Ureter (tissue), 1 donor: ENCODE measurements around the gene TNFSF13. TPM values are rescaled to one million over a fixed set of nuclear protein-coding genes. Genes with fewer than 3 reads are reported as not detected.

Experiments
- DNase-seq: peaks from one replicate; pipeline ENCODE4 v3.0.0-alpha.2; 2020; ENCODE audit warnings: low spot score
- total RNA-seq: library from RNA; stranded (reverse); gene quantifications from one replicate; pipeline ENCODE4 v1.2.4, GENCODE V29; 2023
- donor health status: DM: yes; HTN: yes; CAD: no.

The TNFSF13 gene, protein sequence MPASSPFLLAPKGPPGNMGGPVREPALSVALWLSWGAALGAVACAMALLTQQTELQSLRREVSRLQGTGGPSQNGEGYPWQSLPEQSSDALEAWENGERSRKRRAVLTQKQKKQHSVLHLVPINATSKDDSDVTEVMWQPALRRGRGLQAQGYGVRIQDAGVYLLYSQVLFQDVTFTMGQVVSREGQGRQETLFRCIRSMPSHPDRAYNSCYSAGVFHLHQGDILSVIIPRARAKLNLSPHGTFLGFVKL
- total RNA-seq: 23.0 TPM

DNA sequence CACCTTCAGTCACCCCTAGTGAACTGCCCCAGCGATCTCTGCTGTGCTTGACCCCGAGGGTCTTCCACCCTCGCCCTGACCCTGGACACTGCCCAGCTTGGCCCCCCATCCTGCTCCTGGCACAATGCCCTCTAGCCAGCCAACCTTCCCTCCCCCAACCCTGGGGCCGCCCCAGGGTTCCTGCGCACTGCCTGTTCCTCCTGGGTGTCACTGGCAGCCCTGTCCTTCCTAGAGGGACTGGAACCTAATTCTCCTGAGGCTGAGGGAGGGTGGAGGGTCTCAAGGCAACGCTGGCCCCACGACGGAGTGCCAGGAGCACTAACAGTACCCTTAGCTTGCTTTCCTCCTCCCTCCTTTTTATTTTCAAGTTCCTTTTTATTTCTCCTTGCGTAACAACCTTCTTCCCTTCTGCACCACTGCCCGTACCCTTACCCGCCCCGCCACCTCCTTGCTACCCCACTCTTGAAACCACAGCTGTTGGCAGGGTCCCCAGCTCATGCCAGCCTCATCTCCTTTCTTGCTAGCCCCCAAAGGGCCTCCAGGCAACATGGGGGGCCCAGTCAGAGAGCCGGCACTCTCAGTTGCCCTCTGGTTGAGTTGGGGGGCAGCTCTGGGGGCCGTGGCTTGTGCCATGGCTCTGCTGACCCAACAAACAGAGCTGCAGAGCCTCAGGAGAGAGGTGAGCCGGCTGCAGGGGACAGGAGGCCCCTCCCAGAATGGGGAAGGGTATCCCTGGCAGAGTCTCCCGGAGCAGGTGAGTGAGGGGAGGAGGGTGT lies at the start of gene TNFSF13:
TNFSF13 (plus strand) TSS at position 207 of the 776 bp plus-strand sequence; CDS start at position 497, 290 bp downstream.
- DNase-seq: no peak

DNA sequence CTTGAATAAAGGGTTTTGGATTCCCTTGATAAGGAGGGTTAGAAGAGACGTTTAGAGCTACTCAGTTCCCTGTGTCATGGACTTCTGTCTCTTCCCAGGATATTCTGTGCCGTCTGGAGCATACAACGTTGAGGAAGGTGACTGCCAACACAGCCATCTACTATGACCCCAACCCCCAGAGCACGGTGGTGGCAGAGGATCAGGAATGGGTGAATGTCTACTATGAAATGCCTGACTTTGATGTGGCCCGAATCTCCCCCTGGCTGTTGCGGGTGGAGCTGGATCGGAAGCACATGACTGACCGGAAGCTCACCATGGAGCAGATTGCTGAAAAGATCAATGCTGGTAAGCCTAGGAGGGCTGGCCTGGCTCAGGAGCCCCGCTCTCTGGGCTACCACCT lies 49.7 kb upstream of the TNFSF13 start:
- DNase-seq: no peak

DNA sequence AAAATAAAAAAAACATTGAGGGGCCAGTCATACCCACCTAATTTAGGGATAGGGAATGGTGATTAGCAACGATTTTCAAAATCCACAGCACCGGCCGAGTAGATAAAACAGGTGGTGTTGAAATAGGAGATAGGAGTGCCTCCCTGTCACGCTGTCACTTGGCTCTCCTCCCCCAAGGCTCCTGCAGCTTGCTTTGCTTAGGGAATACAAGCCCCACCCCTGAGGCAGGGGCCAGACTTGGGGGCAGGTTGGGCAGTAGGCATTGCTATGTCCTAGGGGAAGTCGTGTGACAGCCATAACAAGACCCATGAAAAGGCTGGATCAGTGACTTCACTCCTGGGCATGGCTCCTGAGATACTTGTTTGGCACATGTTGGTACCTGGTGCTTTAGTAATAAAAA lies 48.6 kb upstream of the TNFSF13 start:
- DNase-seq: no peak

DNA sequence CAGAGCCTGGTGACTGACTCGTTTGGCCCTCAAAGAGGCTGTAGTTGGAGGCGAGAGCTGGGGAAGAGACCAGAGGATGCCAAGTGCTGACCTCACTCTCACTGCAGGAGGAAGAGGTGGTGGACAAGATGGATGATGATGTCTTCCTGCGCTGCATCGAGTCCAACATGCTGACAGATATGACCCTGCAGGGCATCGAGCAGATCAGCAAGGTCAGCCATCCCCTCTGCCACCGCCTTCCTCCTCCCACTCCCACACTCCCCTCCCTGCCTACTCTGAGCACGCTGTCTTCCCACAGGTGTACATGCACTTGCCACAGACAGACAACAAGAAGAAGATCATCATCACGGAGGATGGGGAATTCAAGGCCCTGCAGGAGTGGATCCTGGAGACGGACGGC lies 47.4 kb upstream of the TNFSF13 start:
- DNase-seq: no peak

DNA sequence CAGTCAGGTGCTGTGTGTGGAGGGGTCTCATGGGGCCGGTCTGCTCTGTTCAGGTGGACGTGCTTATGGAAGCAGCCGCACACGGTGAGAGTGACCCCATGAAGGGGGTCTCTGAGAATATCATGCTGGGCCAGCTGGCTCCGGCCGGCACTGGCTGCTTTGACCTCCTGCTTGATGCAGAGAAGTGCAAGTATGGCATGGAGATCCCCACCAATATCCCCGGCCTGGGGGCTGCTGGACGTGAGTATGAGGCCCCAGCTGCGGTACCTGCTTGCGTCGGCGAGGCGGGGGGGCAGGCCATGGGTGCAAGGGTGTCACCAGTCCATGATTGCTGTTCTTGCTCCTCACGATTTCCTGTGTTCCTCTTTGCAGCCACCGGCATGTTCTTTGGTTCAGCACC lies 46.4 kb upstream of the TNFSF13 start:
- DNase-seq: no peak

DNA sequence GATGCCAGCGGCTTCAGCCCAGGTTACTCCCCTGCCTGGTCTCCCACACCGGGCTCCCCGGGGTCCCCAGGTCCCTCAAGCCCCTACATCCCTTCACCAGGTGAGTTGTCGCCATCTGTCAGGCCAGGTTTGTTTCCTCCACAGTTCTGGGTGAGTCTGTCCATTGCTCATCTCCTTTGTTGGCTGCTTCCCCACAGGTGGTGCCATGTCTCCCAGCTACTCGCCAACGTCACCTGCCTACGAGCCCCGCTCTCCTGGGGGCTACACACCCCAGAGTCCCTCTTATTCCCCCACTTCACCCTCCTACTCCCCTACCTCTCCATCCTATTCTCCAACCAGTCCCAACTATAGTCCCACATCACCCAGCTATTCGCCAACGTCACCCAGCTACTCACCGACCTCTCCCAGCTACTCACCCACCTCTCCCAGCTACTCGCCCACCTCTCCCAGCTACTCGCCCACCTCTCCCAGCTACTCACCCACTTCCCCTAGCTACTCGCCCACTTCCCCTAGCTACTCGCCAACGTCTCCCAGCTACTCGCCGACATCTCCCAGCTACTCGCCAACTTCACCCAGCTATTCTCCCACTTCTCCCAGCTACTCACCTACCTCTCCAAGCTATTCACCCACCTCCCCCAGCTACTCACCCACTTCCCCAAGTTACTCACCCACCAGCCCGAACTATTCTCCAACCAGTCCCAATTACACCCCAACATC lies 45.6 kb upstream of the TNFSF13 start:
- DNase-seq: no peak

DNA sequence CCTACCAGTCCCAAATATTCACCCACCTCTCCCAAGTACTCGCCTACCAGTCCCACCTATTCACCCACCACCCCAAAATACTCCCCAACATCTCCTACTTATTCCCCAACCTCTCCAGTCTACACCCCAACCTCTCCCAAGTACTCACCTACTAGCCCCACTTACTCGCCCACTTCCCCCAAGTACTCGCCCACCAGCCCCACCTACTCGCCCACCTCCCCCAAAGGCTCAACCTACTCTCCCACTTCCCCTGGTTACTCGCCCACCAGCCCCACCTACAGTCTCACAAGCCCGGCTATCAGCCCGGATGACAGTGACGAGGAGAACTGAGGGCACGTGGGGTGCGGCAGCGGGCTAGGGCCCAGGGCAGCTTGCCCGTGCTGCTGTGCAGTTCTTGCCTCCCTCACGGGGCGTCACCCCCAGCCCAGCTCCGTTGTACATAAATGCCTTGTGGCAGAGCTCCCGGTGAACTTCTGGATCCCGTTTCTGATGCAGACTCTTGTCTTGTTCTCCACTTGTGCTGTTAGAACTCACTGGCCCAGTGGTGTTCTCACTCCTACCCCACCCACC lies 44.6 kb upstream of the TNFSF13 start:
- no peak for DNase-seq

DNA sequence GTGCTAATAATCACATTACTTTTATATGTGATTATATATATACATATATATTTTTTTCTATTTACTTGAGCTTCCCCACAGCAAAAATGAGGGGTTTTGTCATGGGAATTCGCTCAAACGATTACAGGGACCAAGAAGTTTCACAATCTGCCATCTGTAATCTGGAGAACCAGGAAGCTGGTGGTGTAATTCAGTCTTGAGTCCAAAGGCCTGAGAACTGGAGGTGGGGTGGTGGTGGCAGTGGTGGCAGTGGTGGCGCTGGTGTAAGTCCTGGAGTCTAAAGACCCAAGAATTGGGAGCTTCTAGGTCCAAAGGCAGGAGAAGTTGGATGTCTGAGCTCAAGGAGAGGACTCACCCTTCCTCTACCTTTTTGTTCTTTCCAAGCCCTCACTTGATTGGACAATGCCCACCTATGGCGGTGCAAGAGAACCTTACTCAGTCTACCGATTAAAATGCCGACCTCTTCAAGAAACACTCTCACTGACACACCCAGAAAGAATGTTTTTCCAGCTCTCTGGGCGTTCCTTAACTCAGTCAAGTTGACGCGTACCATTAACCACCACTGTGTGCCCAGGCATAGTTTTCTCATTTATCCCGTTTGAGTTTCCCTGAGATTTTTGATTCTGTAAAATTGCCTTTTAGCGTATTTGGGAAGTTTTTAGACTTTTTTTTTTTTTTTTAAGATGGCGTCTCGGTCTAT lies 42.5 kb upstream of the TNFSF13 start:
- DNase-seq: no peak

DNA sequence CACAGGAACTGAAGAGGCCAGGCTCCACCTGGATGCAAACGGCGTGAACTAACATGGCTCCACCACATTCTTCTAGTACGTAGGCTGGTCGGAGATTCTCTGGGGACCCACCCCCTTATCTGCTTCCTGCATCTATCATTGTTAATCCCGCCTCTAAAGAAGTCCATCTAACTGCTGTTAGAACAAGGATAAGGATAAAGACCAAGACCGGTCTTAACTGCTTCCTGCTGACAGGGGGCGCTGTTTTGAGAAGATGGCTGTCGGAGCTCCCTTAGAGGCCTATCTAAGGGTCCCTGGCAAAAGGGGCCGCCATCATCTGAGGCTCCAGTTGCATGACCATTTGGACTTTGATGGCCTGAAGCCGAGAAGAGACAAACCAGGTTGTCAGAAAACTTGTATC lies 35.5 kb upstream of the TNFSF13 start:
- DNase-seq: no peak

DNA sequence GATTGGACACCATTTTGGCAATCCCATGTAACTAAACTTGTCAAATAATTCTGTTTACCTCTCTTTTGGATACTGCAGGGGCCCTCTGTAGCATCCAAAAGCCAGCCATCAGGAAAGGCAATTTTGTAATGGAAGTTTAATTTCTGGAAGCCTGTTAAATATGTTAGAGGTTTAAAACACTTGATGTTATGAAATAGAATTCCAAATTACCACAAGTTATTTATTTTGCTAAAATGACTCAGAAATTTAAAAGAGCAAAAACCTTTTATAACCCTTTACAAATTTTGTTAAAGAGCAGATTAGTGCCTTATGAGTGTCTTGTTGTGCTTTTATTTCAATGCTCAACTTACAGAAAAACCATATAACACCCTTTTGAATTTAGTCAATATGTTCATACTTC lies 29.7 kb upstream of the TNFSF13 start:
- no peak for DNase-seq

DNA sequence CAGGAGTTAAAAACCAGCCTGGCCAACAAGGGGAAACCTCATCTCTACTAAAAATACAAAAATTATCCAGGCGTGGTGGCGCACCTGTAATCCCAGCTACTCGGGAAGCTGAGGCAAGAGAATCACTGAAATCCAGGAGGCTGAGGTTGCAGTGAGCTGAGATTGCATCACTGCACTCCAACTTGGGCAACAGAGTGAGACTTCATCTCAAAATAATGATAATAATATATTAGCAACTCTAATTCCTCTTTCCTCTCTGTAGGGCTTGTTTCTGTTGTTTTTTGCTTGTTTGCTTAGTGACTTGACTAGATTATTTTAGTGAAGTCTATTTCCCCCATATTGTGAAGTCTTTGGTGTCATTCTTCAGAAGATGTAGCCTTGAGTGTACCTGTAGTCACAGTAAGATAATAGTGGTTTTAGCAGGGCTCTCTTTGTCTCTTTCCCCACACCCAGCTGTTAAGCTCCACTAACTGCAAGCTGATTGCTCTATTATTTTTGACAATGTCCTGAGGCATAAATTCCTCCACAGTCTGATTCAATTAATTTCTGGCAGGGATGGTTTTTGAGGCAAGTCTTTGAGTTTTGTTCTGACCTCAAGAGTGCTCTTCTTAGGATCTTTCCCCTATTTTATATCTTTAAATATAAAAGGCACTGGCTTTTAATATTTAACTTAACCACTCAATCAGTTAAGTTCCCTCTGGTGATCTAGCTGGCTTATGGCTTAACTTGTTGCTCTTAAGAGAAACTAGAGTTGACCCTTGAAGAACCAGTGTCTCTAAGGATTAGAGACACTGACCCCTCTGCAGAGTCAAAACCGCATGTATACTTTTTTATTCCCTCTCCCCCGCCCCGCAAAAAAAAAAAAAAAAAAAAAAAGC lies 28.3 kb upstream of the TNFSF13 start:
- no peak for DNase-seq

DNA sequence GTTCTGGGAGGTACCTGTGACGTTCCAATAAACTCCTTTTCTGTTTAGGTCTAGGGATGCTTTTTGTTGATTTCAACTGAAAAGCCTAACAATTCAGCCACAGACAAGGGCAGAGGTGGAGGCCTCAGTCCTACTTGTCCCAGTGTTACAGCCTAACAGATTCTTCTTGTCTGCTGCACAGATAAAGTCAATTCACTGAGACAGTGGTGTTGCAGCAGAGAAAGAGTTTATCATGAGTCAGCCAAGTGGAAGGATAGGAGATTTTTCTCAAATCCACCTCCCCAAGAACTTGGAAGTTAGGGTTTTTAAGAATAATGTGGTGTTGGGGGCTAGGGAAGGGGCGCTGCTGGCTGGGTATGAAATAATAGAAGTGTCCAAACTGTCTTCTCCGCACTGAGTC lies 20.5 kb upstream of the TNFSF13 start:
- DNase-seq: no peak

DNA sequence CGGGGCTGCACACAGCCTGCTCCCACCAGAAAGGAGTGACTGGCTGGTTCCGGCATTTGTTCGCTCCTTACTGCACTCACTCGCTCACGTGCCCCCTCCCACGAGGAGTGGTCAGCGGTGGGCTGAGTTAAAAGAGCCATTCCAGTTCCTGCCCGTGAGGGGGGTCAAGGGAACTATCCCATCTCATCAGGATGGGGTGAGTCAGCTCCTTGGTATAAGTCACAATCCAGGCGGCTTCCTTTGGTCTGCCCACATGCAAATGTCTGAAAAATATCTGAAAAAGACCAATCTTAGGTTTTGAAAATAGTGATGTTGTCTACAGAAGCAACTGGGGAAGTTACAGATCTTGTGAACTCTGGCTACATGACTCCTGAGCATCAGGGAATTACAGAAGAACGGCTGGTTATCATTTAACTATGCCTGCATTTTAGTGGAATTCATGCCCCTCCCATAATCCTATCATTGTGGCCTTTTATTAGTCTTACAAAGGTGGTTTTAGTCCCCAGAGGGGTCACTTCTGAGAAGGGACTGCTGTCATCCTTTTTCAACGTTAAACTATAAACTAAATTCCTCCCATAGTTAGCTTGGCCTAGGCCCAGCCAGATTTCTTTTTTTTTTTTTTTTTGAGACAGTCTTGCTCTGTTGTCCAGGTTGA lies 19.5 kb upstream of the TNFSF13 start:
- DNase-seq: no peak

DNA sequence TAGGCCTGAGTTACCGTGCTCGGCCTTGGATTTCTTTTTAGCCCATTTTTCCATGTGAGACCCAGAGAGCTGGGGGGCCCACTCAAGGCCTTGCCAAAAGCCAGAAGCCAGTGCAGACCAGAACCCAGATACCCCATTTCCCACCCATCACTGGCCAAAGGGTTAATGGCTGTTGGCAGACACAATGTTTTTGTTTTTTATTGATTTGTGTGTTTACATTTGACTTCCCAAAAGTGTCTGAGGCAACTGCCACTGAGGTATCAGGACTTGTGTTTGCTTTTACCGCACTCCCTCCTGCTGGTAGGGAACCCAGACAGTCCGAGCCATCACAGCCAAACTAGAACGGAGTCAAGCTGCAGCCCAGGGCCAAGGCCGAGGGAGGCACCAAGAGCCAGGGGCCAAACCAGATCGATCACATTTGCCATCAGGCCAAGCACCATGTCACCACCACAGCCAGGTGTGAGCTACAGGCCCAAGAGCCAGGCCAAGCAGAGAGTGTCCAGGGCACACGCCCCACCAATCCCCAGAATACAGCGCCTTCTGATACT lies 17.4 kb upstream of the TNFSF13 start:
- DNase-seq: no peak

DNA sequence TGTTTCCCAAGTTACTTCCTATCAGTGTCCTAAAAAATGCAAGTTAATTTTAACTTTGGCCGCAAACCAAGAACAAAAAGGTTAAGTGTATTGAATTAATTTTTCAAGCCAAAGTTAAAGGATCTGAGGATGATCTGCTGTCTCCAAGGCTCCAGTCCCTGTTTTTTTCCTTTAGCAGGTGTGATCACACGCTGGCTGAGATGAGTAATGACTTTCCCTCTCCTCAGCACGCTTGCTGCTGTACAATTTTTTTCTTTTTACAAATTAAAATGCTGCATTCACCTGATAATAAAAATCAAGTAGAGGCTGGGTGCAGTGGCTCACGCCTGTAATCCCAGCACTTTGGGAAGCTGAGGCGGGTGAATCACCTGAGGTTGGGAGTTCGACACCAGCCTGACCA lies 13.6 kb upstream of the TNFSF13 start:
- DNase-seq: no peak

DNA sequence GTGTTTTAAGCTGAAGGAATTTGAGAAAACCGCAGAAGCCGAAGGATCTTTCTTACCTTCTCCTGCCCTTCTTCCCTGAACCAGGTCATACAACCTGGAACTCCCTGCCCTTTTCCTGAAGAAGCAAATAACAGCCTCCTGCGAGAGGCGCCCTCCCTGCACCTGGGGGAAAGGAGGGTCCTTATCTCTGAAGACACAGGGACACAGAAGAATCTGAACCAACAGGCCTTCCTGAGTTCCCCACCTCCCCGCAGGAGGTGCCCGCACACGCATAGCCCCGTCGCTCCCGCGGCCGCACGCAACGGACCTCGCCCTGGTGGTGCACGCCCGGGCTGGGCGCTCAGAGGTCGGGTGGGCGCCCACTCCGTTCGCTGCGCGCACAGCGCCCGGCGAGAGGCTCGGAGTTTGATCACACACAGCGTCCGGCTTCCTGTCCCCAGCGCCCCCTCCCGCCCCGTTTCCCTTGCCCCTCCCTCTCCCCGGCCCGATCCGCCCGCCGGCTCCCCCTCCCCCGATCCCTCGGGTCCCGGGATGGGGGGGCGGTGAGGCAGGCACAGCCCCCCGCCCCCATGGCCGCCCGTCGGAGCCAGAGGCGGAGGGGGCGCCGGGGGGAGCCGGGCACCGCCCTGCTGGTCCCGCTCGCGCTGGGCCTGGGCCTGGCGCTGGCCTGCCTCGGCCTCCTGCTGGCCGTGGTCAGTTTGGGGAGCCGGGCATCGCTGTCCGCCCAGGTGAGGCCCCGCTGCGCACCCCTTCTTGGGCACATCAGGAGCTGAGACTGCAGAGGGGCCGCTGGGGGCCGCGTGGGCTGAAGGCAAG lies 9.8 kb upstream of the TNFSF13 start, which contains the start of gene TNFSF12:
TNFSF12 (plus strand) TSS at position 474 of the 816 bp plus-strand sequence; CDS start at position 570, 96 bp downstream.
- peak; percentile 74 for DNase-seq

DNA sequence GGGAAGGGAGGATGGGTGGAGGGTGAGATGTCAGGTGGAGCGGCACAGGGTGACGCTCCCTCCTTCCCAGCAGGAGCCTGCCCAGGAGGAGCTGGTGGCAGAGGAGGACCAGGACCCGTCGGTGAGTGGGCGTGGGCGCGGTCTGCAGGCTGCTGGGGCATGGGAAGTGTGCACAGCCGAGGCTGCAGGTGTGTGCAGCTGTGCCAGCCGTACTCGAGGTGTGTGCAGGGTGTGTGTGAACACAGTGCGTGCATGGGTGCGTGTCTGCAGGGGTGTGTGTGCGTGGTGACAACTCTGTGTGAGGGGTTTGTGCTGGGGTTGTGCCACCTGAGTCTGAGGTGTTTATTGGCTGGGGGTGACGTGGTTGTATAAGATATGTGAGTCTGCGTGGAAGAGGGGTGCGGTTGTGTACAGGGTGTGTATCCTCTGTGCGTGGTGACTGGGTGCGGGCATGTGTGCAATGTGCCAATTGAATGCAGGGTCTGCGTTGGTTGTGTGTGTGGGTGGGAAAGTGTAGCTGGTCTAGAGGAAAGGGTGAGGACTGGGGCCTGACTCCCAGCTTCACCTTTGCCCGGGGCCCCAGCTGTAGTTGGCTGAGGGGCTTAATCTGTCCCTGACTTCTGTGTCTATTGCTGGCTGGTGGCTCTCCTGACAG lies 9.0 kb upstream of the TNFSF13 start:
- DNase-seq: no peak

DNA sequence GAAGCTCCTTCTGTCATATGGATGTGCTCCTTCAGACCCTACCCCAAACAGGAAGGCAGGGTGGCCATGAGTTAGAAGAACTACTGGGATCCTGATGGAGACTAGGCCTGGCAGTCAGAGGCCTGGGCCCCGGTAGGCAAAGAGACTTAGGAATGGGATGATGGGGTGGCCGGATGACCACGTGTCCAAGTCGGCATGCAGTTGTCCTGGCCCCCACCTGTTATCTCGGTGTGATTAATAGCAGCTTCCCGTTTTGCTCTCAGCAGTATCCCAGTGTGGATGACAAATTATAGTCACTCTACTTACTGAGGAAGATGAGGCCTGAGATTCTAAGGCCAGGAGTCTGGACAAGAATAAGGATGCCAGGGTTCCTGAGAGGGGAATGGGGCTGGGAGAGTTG lies 8.2 kb upstream of the TNFSF13 start:
- DNase-seq: no peak
